ENCODE results near the gene FASTKD3. TPM values are rescaled to one million over a fixed set of nuclear protein-coding genes. Genes with fewer than 3 reads are reported as not detected.

The FASTKD3 gene
- total RNA-seq, 8 experiments from 2014 or later: 9.4 to 20.4 (median 12.5) TPM

GRCh38 chr5:7811715-7812114 is 57.1 kb downstream of the FASTKD3 start:
- in situ Hi-C loops (cut with MboI; ENCODE audit: low pct_unique_long_range_greater_than_20kb in 2 of 9, low sequenced_read_pairs in 9 of 9, unreplicated experiment in 9 of 9): no loop called here
- 0 to 95% (median 80%) methylated on average over 1 to 5 of the region's 5 CpGs for WGBS, 10 experiments

More at GRCh38 chr5:7811715-7812114, 57.1 kb downstream of the FASTKD3 start:
- no peak for ATAC-seq (replicated peaks in 6 of 8)
- Histone ChIP-seq H3K27ac (no peak overlapping the region), H3K4me3 (no peak overlapping the region), H3K4me1 (replicated peaks in 1 of 2) (peaks cover 2 to 5% of the 10 kb centered on the region in 2 donors)

Other genes with a start within 250 kb of the FASTKD3 start
- gene CFAP90, start 17.9 kb downstream of the FASTKD3 start, total RNA-seq: 10 to 100 TPM in 1 of 8 experiments, 1 to 10 TPM in 3, under 1 TPM in 2, not detected in 2; 0.45 to 39.3 (median 1.2) TPM
- 10 to 100 TPM; 18.2 to 58.5 (median 35.1) TPM for gene MTRR, start 117 bp upstream of the FASTKD3 start, total RNA-seq